ENCODE data around the gene LTBP1.

- TF ChIP-seq CTCF (IDR thresholded peaks at IDR 0.05; ENCODE audit: low read depth, low read length, poor library complexity, severe bottlenecking) (no peak), EZH2phosphoT487 (IDR thresholded peaks at IDR 0.05; ENCODE audit: borderline replicate concordance, low read length) (no peak)
Observed at GRCh38 chr2:33340280-33340679, 393.5 kb downstream of the LTBP1 start.

Data from DOHH2 (cell line).